ENCODE measurements around the gene ADRB2.

ADRB2 gene

GRCh38 chr5:148805326-148806290, 20.8 kb upstream of the ADRB2 start:
- DNase-seq = no peak

GRCh38 chr5:148806520-148806931, 19.9 kb upstream of the ADRB2 start:
- DNase-seq = no peak

GRCh38 chr5:148807851-148808250, 18.6 kb upstream of the ADRB2 start:
- DNase-seq = no peak

- DNase-seq = peak in 2 of 5 donors; percentile 14 to 52
Measured at GRCh38 chr5:148808864-148809642, 17.4 kb upstream of the ADRB2 start.

- no peak for DNase-seq
Measured at GRCh38 chr5:148809781-148810524, 16.5 kb upstream of the ADRB2 start.

GRCh38 chr5:148810823-148811222, 15.6 kb upstream of the ADRB2 start:
- DNase-seq = no peak

GRCh38 chr5:148811756-148812155, 14.7 kb upstream of the ADRB2 start:
- no peak for DNase-seq

- no peak for DNase-seq
Measured at GRCh38 chr5:148815086-148815485, 11.3 kb upstream of the ADRB2 start.

- no peak for DNase-seq
Measured at GRCh38 chr5:148815578-148815977, 10.8 kb upstream of the ADRB2 start.

- DNase-seq = no peak
Measured at GRCh38 chr5:148816357-148816756, 10.1 kb upstream of the ADRB2 start.

GRCh38 chr5:148816782-148817181, 9.6 kb upstream of the ADRB2 start:
- DNase-seq = no peak

GRCh38 chr5:148817606-148818005, 8.8 kb upstream of the ADRB2 start:
- no peak for DNase-seq

GRCh38 chr5:148820461-148821395, 5.7 kb upstream of the ADRB2 start:
- peak in 1 of 5 donors; percentile 20 for DNase-seq

GRCh38 chr5:148823871-148824270, 2.5 kb upstream of the ADRB2 start:
- no peak for DNase-seq

- no peak for DNase-seq
Measured at GRCh38 chr5:148825716-148826052, 727 bp upstream of the ADRB2 start.

GRCh38 chr5:148826739-148827070, 294 bp downstream of the ADRB2 start:
- DNase-seq = no peak

GRCh38 chr5:148827723-148828122, 1.3 kb downstream of the ADRB2 start:
- DNase-seq = no peak

GRCh38 chr5:148828511-148829247, 2.3 kb downstream of the ADRB2 start:
- no peak for DNase-seq

GRCh38 chr5:148829248-148829594, 2.8 kb downstream of the ADRB2 start:
- DNase-seq = no peak

- DNase-seq = no peak
Measured at GRCh38 chr5:148829734-148830133, 3.3 kb downstream of the ADRB2 start.

GRCh38 chr5:148830211-148830610, 3.8 kb downstream of the ADRB2 start:
- DNase-seq = no peak

Measured in T-helper 1 cell (primary cell).